ENCODE measurements around the gene RRP1. TPM values are rescaled to one million over a fixed set of nuclear protein-coding genes. Genes with fewer than 3 reads are reported as not detected.

Gene RRP1, protein sequence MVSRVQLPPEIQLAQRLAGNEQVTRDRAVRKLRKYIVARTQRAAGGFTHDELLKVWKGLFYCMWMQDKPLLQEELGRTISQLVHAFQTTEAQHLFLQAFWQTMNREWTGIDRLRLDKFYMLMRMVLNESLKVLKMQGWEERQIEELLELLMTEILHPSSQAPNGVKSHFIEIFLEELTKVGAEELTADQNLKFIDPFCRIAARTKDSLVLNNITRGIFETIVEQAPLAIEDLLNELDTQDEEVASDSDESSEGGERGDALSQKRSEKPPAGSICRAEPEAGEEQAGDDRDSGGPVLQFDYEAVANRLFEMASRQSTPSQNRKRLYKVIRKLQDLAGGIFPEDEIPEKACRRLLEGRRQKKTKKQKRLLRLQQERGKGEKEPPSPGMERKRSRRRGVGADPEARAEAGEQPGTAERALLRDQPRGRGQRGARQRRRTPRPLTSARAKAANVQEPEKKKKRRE
- polyA plus RNA-seq (2012; ENCODE audit: low read depth, missing spikeins): 26.4 TPM

DNA sequence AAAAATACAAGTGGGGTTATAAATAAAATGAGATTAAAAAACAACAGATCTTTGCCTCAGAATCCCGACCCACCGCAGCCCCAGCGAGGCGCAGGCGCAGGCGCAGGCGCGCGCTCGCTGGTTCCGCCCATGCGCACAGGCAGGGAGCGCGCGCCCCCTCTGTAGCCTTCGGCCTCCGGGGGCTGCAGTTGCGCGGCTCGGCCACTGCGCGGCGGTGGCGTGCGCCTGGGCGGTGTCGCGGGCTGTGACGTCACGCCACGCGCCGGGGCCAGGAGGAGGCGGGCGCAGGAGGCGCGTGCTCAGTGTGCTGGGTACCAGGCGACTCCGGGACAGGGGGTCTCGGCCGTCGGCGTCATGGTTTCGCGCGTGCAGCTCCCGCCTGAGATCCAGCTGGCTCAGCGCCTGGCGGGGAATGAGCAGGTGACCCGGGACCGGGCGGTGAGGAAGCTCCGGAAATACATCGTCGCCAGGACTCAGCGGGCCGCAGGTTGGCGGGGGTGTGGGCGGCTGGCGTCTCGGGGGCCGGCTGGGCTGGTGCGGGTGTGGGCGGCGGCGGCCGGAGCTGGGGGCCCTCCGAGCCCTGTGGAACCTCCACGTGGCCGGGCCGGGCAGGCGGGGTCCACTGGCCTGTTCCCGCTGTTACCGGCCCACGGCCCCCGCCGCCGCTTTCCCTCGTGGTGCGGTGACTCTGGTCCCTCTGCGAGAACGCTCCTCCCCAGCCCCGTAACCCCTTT is at the start of gene RRP1:
Gene RRP1, plus strand, starts transcription at position 302 of the 734 bp plus-strand sequence. Its CDS starts 53 bp downstream, at position 355.
- TF ChIP-seq POLR2A (IDR thresholded peaks at IDR 0.05; ENCODE audit: low read depth, low read length): peak; percentile 83; the same call in 1 of the 2 replicates
- TF ChIP-seq PAX5 (IDR thresholded peaks at IDR 0.05; ENCODE audit: insufficient read depth, low read length, severe bottlenecking): peak; percentile 88
- no peak for TF ChIP-seq SPI1 (IDR thresholded peaks at IDR 0.05; ENCODE audit: low read depth, low read length)
- TF ChIP-seq POU2F2 (IDR thresholded peaks at IDR 0.05; ENCODE audit: low read depth, low read length): peak; percentile 37; the same call in 1 of the 2 replicates
- TF ChIP-seq TAF1 (IDR thresholded peaks at IDR 0.05; ENCODE audit: low read depth, low read length): peak; percentile 47; the same call in 1 of the 2 replicates
- TF ChIP-seq POLR2AphosphoS5 (IDR thresholded peaks at IDR 0.05; ENCODE audit: low read depth, low read length): peak; percentile 83
- peak; percentile 98 for FAIRE-seq
- peak; percentile 99 for DNase-seq (ENCODE audit: insufficient read length, low spot score)

DNA sequence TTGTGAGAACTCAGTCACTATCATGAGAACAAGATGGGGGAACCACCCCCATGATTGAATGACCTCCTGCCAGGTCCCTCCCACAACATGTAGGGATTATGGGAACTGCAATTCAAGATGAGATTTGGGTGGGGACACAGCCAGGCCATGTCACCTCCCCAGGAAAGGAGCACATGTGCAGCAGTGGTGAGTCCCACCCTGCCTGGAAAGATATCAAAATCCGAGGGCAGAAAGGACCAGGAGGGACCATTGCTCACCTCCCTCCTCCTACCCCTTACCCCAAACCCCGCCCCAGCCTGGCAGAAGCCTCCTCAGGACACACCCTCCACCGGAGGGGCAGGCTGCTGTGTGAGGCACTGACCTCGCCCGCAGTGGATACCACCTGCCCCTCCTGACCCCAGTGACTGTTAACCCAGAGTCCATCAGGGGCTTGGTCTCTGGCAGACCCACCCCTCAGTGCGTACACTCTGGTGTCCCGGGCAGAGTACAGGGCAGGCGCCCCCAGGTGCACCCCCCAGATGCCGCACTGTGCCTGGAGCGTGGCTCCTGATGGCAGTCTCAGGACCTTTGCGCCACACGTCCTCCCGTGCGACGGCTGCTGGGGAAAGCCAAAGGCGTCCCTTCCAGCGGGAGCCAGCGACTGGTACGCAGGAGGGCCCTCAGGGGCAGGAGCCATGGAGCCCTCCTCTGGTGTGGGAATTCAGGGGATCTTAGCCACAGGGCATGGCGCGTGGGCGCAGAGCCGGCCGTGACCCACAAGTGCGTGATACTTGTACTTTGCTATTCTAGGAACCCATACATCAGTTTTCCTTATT is 49.5 kb upstream of the RRP1 start:
- peak; percentile 9 for FAIRE-seq
- DNase-seq (ENCODE audit: insufficient read length, low spot score): no peak
- TF ChIP-seq SPI1 (IDR thresholded peaks at IDR 0.05; ENCODE audit: low read depth, low read length) (no peak), POLR2A (IDR thresholded peaks at IDR 0.05; ENCODE audit: low read depth, low read length) (no peak), POLR2AphosphoS5 (IDR thresholded peaks at IDR 0.05; ENCODE audit: low read depth, low read length) (no peak), TAF1 (IDR thresholded peaks at IDR 0.05; ENCODE audit: low read depth, low read length) (no peak), PAX5 (IDR thresholded peaks at IDR 0.05; ENCODE audit: insufficient read depth, low read length, severe bottlenecking) (no peak), POU2F2 (IDR thresholded peaks at IDR 0.05; ENCODE audit: low read depth, low read length) (no peak)

DNA sequence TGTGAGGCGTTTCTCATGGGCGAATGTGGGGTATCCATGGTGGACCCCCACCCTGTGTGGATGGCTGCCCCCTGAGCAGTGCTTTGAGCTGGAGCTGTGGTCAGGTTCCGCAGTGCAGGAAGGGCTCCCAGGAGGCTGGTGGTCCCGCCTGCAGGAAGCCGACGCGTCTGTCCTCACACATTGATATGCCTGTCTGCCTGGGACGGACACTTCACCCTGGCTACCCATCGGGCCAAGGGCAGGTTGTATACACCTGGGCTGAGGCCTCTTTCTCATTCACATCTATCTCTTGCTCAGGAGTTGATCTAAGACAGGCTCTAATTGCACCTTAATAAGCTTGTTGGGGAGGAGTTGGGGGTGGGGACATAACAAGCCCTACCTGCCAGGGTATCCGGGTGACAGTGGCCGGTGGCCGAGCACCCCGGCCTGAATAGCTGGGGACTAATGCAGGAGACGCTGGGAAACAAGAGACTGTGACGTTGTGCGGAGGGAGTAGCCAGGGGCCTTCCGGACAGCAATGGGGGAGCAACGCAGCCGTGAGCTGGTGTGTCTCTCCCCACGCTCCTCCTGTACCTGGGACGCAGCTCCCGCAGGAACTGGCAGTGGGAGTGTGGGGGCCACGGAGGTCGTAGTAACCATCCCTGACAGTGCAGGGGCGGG is 48.8 kb upstream of the RRP1 start:
- FAIRE-seq (no peak), DNase-seq (ENCODE audit: insufficient read length, low spot score) (no peak)
- no peak for TF ChIP-seq POU2F2 (IDR thresholded peaks at IDR 0.05; ENCODE audit: low read depth, low read length)
- TF ChIP-seq PAX5 (IDR thresholded peaks at IDR 0.05; ENCODE audit: insufficient read depth, low read length, severe bottlenecking): no peak
- TF ChIP-seq POLR2AphosphoS5 (IDR thresholded peaks at IDR 0.05; ENCODE audit: low read depth, low read length): no peak
- TF ChIP-seq TAF1 (IDR thresholded peaks at IDR 0.05; ENCODE audit: low read depth, low read length): no peak
- no peak for TF ChIP-seq SPI1 (IDR thresholded peaks at IDR 0.05; ENCODE audit: low read depth, low read length)
- TF ChIP-seq POLR2A (IDR thresholded peaks at IDR 0.05; ENCODE audit: low read depth, low read length): no peak

DNA sequence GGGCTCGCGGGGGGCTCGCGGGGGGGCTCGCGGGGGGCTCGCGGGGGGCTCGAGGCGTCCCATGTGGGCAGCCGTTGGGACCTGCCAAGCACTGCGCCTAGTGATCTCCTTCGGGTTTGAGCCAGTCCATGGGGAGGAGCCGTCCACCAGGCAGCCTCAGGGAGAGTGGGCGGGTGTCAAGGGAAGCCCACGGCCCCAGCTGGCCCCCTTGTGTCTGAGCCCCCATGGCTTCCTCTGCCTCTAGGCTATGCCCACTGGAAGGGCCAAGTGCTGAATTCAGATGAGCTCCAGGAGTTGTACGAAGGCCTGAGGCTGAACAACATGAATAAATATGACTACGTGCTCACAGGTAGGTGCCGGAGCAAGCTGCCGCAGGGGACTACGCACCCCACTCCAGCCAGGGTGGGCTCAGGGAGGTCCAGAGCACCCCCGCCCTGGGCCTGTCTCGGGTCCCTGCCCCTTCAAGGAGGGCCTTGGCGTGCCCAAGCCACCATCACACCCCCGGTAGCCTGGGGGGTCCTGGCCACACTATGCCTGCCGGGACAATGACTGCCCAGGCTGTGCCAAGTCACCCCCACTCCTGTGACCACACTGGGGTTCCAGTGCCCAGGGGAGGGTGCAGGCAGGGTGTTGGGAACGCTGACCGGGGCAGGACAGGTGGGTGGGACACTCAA is 47.8 kb upstream of the RRP1 start:
- TF ChIP-seq SPI1 (IDR thresholded peaks at IDR 0.05; ENCODE audit: low read depth, low read length) (no peak), POLR2AphosphoS5 (IDR thresholded peaks at IDR 0.05; ENCODE audit: low read depth, low read length) (no peak), TAF1 (IDR thresholded peaks at IDR 0.05; ENCODE audit: low read depth, low read length) (no peak), POU2F2 (IDR thresholded peaks at IDR 0.05; ENCODE audit: low read depth, low read length) (no peak), POLR2A (IDR thresholded peaks at IDR 0.05; ENCODE audit: low read depth, low read length) (no peak), PAX5 (IDR thresholded peaks at IDR 0.05; ENCODE audit: insufficient read depth, low read length, severe bottlenecking) (no peak)

DNA sequence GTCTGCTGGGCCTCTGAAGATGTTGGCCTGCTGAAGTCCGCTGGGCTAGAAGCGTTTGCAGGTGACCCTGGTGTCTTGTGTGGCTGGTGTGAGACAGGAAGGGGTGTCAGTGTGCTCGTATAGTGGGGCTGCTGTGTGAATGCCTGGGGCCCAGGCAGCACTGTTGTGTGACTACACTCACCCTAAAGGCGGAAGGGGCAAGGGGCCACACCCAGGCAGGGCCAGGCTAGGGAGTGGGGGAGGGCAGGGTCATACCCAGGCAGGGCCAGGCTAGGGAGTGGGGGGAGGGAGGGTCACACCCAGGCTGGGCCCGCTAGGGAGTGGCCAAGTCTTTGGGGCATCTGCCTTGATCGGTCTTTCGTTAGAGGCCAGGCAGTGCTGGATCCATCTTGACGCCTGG is 45.4 kb upstream of the RRP1 start:
- FAIRE-seq: no peak

More for the DNA sequence above, 47.8 kb upstream of the RRP1 start:
- DNase-seq (ENCODE audit: insufficient read length, low spot score) (no peak), FAIRE-seq (no peak)

DNA sequence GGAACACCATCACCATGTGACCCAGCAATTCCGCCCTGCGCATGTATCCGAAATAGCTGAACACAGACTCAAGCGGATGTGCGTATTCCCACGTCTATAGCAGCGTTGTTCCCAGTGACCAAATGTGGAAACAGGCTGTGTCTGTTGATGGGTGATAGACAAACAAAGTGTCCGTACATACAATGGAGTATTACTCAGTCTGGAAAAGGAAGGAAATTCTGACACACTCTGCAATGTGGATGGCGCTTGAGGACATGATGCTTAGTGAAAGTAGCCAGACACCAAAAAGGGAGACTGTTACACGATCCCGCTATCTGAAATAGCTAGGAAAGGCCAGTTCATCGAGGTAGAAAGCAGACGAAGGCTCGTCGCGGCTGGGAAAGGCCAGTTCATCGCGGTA is 44.7 kb upstream of the RRP1 start:
- DNase-seq (ENCODE audit: insufficient read length, low spot score): no peak

More for the DNA sequence above, 45.4 kb upstream of the RRP1 start:
- no peak for DNase-seq (ENCODE audit: insufficient read length, low spot score)
- TF ChIP-seq POU2F2 (IDR thresholded peaks at IDR 0.05; ENCODE audit: low read depth, low read length) (no peak), POLR2A (IDR thresholded peaks at IDR 0.05; ENCODE audit: low read depth, low read length) (no peak), POLR2AphosphoS5 (IDR thresholded peaks at IDR 0.05; ENCODE audit: low read depth, low read length) (no peak)

DNA sequence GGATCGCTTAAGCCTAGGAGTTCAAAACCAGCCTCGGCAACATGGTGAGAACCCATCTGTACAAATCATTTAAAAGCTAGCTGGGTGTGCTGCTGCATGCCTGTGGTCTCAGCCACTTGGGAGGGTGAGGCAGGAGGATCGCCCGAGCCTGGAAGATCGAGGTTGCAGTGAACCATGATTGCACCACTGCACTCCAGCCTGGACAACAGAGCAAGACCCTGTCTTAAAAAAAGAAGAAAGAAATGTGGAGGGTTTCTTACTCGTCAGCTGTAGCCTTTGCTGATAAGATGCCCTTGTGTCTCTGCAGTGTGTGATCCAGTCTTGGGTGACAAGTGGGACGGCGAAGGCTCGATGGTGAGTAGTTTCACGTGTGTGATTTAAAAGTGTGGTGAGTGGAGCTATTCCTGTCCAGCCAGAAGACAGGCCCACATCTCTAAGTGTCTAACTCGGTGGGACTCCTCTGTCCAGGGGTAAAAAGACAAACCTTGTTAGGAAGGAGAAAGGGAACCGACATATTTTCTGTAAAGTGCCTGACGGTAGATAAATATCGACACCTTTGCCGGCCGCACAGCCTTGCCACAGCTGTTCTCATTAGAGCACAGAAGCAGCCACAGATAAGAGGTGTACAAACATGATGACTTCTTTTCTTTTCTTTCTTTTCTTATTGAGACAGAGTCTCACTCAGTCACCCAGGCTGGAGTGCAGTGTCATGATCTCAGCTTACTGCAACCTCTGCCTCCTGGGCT is 43.4 kb upstream of the RRP1 start:
- no peak for TF ChIP-seq SPI1 (IDR thresholded peaks at IDR 0.05; ENCODE audit: low read depth, low read length)
- no peak for TF ChIP-seq POLR2A (IDR thresholded peaks at IDR 0.05; ENCODE audit: low read depth, low read length)
- no peak for TF ChIP-seq PAX5 (IDR thresholded peaks at IDR 0.05; ENCODE audit: insufficient read depth, low read length, severe bottlenecking)
- no peak for TF ChIP-seq POLR2AphosphoS5 (IDR thresholded peaks at IDR 0.05; ENCODE audit: low read depth, low read length)
- no peak for TF ChIP-seq POU2F2 (IDR thresholded peaks at IDR 0.05; ENCODE audit: low read depth, low read length)
- no peak for FAIRE-seq
- DNase-seq (ENCODE audit: insufficient read length, low spot score): no peak

More for the DNA sequence above, 44.7 kb upstream of the RRP1 start:
- no peak for FAIRE-seq
- TF ChIP-seq POLR2AphosphoS5 (IDR thresholded peaks at IDR 0.05; ENCODE audit: low read depth, low read length): no peak

DNA sequence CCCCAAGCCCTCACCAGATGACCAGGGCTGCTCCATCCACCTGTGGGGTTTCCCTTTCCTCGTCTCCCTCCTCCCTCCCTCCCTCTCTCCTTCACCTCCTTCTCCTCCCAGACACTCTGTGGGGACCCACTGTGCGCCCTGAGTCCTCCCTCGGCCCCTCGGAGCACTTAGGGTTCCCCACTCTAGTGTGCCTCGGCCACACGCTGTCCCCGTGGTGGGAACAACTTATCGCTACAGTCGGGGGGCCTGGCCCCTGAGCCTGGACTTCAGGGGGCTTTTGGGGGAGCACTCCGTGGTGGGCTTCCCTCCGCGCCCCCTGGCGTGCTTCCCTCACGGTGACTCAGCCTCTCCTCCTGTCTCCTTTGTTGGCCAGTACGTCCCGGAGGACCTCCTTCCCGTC is 40.8 kb upstream of the RRP1 start:
- TF ChIP-seq PAX5 (IDR thresholded peaks at IDR 0.05; ENCODE audit: insufficient read depth, low read length, severe bottlenecking) (no peak), POLR2A (IDR thresholded peaks at IDR 0.05; ENCODE audit: low read depth, low read length) (no peak), SPI1 (IDR thresholded peaks at IDR 0.05; ENCODE audit: low read depth, low read length) (no peak)
- no peak for DNase-seq (ENCODE audit: insufficient read length, low spot score)
- FAIRE-seq: no peak
